GM12872 (cell line): ENCODE data around the gene SLC1A1.

Experiments used
- TF ChIP-seq, protein P1 (sequence below): IDR thresholded peaks from 3 replicates; pipeline ENCODE4 v1.5.1; 2011; ENCODE audit warnings: low read depth, mild to moderate bottlenecking, low read length, moderate library complexity; ENCODE audit not compliant: insufficient read depth

SLC1A1 gene

DNA sequence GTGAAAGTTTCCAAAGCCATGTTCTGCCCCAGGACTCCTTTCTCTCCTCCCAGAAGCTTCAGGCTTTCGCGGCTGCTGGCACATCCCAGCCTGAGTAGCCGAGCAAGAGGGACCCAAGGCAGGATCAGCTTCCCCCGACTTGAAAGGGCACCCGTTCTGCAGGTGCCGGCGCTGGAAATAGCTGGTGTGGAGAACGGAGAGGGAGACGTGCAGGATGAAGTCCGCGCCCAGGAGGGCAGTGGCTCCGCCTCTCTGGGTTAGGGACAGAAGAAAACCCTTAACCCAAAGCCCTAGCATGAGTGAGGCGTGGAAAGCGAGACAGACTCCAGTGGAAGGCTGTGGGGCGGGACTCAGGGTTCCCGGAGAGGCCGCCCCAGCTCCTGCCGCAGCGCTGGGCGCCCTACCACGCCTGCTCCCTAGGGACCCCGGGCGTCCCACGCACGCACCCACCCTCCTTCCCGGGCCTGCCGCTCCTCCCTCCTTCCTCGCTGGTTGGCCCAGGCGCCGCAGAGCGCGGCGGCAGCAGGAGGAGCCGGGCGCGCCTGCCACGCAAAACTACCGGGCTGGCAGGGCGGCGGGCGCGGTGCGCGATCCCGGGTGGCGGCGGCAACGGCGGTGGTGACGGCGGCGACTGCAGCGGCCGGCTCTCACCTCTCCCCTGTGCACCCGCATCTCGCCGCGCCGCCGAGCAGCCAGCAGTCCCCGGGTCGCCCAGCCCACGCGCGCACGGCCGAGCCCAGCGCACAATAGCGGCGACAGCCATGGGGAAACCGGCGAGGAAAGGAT, at the start of gene SLC1A1:
TSS of gene SLC1A1 (plus strand) at position 550 of the 786 bp plus-strand sequence. CDS start at position 762, 212 bp downstream.
- TF ChIP-seq, protein P1, sequence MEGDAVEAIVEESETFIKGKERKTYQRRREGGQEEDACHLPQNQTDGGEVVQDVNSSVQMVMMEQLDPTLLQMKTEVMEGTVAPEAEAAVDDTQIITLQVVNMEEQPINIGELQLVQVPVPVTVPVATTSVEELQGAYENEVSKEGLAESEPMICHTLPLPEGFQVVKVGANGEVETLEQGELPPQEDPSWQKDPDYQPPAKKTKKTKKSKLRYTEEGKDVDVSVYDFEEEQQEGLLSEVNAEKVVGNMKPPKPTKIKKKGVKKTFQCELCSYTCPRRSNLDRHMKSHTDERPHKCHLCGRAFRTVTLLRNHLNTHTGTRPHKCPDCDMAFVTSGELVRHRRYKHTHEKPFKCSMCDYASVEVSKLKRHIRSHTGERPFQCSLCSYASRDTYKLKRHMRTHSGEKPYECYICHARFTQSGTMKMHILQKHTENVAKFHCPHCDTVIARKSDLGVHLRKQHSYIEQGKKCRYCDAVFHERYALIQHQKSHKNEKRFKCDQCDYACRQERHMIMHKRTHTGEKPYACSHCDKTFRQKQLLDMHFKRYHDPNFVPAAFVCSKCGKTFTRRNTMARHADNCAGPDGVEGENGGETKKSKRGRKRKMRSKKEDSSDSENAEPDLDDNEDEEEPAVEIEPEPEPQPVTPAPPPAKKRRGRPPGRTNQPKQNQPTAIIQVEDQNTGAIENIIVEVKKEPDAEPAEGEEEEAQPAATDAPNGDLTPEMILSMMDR: no peak

DNA sequence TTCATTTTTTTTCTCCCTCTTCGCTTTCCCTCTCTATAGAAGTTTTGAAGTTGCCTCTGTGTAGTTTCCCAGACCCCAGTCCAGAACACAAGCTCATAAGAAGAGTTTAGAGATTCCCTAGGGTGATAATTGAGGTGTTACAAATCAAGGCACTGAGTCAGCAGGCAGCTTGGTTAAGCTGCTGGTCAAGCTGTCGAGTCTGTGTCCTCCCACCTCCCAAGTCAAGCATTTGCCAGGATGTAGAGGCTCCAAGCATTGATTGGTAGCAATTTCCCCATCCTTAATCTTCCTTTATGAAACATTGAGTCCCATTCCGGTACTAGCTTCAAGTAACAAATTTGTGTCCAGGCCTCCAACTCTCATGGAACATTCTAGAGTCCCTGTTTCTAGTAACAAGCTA, 47.5 kb upstream of the SLC1A1 start:
- TF ChIP-seq, protein P1: no peak

DNA sequence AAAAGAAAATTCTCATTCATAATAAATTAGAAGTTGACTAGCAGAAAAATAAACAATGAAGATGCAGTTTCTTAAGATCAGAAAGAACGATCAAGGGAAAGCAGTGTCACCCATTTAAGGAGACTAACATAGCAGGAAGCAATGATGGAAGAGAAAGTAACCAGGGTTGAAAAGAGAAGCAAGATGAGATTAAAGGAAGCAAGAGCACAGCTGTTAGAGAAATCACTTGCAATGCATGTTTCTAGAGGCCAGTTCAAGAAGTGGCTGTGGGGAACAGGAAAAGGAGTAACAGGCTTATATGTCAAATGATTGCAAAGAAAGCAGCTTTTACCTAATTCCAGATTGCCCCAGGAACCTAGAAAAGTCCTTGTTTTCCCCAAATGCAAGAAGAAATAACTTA, 46.8 kb upstream of the SLC1A1 start:
- TF ChIP-seq, protein P1: no peak

DNA sequence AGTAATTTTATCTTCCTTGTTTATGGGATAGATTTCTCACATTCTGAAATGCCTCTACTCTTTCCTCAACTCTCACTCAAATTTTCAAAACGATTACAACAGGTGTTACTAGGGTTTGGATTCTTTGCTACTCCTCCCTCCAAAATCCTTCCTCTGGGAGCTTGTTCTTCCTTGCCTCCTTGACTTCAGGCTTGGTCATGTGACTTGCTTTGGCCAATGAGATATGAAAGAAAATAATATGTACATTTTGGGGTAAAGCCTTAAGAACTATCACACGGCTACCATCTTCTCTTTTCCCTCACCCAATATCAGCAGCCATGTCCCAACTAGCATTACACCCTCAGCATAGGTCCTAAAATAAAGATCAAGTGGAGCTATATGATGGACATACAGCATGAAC, 28.8 kb upstream of the SLC1A1 start:
- TF ChIP-seq, protein P1: no peak

DNA sequence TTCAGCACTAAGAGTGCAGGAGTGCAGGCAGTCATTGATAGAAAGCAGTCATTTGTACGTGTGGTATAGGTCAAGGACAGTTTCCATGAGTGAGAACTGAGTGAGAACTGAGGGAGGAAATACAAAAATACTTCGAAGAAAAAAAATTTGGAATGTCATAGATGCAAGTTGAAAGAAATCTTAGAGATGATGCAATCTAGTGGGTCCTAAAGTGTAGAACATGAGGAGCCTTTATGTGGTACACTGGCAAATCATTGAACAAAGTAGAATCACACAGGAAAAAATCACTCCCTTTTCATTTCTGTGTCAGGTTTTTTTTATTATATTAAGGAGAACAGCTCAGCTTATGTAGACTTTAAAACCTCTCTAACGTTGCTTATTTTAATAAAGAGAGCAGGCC, 26.4 kb upstream of the SLC1A1 start:
- TF ChIP-seq, protein P1: no peak

- TF ChIP-seq, protein P1: no peak
These were observed 25.3 kb upstream of the SLC1A1 start for GRCh38 chr9:4464911-4465513.

DNA sequence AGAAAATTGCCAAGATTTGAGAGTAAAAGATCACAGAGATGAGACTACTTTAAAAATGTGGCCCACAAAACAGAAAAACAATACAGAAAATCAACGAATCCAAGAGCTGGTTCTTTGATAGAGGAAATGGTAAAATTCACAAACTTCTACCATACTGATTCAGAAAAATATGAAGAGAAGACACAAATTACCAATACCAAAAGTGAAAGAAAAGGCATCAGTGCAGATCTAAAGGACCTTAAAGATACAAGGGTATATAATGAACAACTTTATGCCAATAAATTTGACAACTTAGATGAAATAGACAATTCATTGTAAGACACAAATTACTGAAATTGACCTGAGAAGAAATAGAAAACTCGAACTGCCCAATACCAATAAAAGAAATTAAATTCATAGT, 24.4 kb upstream of the SLC1A1 start:
- TF ChIP-seq, protein P1: no peak
